ENCODE data around the gene SLC22A12.
A peak's percentile ranks its signal among the peaks of the same experiment; 100 is the strongest.

The SLC22A12 gene

DNA sequence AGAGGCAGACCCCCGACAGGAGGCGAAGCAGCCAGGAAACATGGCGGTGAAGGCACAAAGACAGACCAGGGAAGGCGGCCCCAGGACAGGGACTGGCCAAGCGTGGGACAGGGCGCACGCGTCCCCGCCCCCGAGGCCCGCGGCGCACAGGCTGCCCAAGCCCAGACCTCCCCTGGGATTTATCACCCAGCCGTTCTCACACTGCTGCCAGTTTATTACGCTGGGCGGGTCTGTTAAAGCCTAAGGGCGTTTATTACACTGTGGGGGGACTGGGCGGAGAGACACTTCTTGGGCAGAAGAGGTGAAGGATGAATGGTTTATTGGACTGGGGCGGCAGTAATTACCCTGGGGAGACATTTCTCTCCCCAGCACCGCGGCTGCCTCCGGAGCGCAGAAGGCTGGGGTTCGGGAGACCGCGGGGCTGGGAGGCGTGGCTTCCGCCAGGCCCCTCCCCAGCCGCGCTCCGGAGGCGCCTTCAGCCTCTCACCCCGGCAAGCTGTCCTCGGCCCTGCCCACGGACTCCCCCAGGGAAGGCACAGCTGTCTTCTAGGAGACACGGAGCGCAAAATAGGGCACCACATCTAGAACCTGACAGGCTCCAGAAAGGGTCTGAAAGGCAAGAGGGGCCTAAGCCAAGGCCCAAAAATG, 47.1 kb downstream of the SLC22A12 start:
- peak in 14 of 42 donors; percentile 31 to 70 (median 48) for DNase-seq
- intact Hi-C loops (cut with DNase I), result no loop called here

DNA sequence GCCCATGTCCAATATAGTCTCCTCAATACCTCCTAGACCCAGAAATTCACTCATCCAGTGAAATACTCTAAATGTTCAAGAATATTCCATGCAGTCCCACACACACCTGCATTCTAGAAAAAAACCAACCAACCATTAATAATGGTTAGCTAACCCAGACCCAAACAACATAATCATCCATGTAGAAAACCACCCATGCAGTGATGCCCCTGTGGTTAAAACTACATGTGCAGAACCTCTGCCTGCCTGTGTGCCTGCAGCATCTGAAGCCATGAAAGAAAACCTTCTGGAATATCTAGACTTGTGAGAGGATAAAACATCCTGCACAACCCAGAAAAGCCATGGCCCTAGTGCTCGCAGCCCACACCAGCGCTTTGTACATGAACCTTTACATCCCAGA, 47.8 kb downstream of the SLC22A12 start:
- intact Hi-C loops (cut with DNase I), result no loop called here
- DNase-seq, result no peak

DNA sequence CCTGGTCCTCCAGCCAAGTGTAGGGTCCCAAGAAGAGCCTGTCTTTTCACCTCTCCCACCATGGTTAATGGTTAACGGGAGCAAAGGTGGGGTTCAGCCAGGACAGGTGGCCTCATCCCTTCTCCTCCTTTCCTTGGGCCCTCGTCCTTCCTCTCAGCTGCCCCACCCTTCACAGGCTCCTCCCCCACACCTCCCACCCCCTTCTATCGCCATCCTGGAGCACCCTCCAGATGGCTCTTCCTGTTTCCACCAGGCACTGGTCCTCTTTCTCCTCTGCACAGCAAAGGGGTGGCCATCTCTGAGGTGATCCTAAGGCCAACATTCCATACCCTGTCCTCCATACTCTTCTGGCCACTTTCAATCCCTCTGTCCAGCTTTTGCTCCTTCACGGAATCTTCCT, 48.9 kb downstream of the SLC22A12 start:
- intact Hi-C loops (cut with DNase I), result no loop called here
- DNase-seq, result no peak

DNA sequence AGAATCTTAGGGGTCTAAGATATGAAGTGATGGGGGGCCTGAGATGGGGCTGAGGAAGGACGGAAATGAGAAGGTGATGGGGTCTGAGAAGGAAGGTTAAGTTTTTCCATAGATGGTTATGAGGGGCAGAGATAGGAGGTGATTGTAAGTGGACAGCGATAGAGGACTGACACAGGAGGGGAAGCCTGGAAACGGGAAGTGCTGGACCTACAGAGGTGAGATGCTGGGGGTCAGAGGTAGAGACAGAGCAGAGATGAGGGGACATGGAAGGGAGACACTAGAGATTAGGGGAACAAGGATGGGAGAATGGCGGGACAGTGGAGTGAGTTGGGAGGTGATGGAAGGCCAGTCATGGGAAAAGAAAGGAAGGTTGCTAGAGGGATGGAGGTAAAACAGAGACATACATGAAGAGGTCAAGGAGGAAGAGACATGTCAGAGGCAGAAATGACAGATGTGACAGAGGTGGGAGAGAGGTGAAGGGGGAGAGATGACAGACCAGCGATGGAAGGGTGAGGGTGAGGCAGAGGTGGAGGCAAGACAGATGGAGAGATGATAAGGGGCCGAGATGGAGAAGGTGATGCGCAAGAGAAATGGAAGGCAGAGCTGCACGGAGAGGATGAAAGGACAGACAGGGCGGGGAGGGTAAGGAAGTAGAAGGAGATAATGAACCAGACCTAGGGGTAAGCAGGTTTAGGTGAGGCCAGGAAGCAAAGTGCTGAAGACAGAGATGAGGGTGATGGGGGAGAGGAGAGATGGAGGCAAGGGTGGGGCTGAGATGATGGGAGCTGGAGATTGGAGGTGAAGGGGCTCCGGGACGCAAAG, 50.8 kb downstream of the SLC22A12 start:
- DNase-seq, result no peak
- intact Hi-C loops (cut with DNase I), result no loop called here

DNA sequence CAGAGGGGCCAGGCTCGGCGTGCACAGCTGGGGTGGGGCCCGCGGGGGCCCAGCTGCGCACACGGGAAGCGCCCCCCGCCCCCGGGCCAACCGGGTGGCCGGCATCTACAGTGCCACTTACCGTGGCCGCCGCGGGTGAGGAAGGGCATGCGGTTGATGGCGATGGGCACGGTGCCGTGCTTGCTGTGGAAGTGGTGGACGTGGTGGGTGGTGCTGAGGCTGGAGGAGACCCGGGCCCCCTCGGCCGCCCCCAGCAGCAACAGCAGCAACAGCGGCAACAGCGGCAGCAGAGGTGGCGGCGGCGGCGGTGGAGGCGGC, 51.4 kb downstream of the SLC22A12 start:
- DNase-seq, result no peak
- intact Hi-C loops (cut with DNase I), result no loop called here

DNA sequence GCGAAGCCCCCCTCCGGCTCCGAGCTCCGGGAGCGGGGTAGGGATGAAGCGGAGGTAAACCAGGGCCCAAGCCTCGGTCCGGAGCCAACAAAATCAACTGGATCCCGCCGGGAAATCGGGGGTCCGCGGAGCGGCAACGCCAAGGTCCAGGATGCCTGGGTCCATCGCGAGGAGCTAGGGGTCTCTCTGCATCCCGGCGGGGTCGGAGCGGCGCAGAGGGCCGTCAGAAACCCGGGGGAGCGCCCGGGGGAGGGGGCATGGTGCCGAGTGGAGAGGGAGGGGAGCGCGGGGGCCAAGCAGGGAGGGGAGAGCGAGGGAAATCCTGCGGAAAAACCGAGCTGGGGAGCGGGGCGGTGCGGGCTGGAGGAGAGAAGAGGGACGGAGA, 51.8 kb downstream of the SLC22A12 start:
- no peak for DNase-seq
- intact Hi-C loops (cut with DNase I), result no loop called here

DNA sequence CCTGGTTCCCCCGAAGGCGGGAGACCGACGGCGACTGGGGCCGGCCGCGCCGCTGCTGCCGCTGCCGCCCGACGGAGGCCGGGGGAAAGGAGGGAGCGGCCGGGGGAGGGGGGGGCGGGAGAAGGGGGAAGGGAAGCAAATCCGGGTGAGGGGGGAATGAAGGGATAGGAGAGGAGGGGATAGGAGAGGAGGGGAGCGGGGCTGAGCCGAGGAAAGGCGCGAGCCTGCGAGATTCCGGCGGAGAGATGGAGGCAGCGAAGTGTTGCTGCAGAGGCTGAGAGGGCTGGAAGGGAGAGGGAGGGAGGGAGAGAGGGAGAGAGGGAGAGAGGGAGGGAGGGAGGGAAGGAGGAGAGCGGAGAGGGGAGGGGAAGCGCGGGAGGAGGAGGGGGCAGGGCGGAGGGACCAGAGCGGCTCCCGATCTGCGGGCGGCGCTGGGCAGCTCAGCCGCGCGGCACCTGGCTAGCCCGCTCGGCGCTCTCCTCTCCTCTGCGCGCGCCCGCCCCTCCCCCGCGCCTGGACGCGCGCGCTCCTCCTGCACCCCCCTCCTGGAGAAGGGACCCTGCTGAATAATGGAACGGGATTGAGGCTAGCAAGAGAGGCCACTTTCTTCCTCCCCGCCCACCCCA, 52.3 kb downstream of the SLC22A12 start:
- intact Hi-C loops (cut with DNase I), result no loop called here
- DNase-seq, result peak in 34 of 42 donors; percentile 28 to 86 (median 66)

DNA sequence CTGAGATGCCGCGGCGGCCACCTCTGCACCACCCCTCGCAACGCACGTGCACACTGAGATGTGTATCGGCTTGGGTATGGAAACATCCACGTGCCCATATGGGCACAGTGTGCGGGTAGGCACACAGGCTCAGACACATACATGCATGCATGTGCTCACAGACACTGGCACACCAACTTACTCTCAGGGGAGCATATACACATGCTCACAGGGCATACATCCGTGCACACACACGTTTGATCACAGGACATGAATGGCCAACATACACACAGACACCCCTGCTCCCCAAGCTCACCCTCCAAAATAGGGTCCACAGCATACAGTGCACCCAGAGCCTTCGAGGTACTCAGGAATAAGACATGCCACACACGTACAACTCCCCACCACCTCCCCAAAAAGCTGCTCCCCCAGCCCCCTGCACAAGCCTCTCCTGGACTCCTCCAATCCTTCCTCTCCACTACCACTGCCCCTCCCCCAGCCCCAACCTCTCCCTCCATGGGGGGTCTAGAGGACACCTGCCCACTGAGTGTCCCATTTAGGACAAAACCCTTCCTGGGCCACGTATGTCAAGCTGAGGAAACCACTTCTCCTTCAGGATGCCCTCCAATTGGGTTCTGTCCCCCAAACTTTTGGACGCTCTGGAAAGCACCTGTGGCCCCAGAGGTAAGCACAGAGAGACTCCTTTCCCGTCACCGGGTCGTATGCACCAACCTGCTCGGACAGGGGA, 53.1 kb downstream of the SLC22A12 start:
- DNase-seq, result no peak
- intact Hi-C loops (cut with DNase I), result no loop called here

DNA sequence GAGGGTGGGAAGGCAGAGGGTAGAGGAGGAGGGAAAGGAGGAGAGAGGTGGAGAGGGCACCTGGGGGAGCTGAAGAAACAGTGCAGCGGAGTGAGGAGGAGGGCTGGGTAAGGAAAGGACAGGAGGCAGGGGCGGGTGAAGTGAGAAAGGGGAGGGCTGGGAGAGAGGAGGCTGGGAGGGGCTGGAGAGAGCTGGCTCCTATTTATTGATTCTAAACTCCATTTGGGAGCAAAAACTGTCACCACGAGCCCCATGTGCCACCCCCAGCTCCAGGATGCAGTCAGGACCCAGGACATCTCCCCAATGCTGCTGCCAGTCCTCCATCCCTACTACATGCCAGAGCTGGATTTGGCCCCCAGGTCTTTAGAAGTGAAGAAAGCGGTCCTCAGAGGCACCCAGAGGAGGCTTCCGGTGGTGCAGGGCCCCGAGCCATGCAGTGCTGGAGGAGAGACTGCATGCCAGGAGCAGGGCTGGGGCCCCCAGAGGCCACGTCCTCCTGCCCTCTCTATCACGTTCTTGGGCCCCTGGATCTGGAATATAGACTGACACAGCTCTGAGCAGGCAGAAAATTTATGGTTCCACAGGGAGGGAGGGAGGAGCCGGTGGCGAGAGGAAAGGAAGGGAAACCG, 53.7 kb downstream of the SLC22A12 start:
- peak in 8 of 42 donors; percentile 26 to 73 (median 50) for DNase-seq
- intact Hi-C loops (cut with DNase I), result no loop called here

DNA sequence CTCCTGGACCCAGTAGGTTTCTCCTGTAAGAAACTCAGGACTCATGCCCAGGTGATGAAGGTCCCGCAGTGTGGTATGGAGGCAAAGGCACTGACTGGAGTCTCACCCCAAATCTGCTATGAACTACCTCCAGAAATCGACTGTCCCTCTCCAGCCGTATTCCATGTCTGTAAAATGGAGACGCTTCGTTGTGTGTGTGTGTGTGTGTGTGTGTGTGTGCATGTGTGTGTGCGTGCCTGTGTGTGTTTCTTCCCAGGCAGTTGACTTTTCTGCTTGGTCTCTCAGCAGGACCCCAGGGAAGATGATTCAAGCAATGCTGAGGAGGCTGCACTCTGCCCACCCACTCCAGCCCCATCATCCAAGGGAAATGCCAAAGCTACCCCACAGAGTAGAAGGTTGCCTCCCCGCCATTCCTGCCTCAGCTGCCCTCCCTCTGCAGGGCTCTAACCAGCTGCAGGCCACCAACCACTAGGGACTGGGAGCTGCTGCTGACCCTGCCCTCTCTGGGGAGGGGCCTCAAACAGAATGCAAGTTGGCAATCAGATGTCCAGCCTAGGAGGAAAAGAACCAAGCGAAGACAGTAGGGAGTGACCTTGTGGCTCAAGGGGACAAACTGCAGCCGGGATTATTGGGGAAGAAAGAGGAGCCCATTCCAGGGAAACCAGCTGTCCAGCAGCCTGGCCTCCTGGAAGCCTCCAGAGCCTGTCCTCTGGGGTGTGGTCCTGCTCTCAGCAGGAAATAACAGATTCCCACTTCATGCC, 56.2 kb downstream of the SLC22A12 start:
- intact Hi-C loops (cut with DNase I), result no loop called here
- no peak for DNase-seq

DNA sequence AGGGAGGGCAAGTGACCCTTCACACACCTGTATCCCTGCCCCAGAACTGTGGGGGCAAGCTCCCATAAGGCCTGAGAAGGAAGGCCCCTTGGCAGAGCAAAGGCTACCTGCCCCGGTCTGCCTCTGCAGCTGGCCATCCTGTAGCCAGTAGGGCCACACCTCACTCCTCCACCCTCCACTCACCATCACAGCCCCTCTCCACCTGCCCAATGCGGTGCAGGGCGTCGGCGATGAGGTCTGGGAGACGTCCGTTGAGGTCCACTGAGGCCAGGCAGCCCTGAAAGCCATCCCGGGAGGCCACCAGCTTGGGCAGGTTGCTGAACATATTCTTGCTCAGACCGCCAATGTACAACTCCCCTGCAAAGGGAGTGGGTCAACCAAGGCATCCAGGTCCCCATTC, 57.5 kb downstream of the SLC22A12 start:
- DNase-seq, result no peak
- intact Hi-C loops (cut with DNase I), result no loop called here

DNA sequence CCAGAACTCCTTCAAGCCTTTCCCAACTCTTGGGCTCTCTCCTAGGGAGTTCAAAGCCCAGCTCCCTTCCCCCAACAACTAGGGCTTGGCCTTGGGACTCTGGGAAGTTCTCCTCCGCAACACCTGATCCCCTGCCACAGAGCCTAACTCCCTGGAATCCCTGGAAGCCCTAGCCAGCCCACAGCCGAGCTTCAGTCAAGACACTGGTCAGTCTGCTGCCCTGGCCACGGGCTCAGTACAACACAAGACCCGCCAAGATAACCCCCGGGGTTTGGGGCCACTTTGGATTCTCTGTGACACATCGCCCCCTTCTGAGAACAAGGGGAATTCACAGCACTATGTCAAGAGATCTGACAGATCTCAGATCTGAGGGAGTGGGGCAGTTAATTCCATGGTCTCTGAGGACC, 58.3 kb downstream of the SLC22A12 start:
- intact Hi-C loops (cut with DNase I), result no loop called here
- DNase-seq, result peak in 2 of 42 donors; percentile 31 to 56

DNA sequence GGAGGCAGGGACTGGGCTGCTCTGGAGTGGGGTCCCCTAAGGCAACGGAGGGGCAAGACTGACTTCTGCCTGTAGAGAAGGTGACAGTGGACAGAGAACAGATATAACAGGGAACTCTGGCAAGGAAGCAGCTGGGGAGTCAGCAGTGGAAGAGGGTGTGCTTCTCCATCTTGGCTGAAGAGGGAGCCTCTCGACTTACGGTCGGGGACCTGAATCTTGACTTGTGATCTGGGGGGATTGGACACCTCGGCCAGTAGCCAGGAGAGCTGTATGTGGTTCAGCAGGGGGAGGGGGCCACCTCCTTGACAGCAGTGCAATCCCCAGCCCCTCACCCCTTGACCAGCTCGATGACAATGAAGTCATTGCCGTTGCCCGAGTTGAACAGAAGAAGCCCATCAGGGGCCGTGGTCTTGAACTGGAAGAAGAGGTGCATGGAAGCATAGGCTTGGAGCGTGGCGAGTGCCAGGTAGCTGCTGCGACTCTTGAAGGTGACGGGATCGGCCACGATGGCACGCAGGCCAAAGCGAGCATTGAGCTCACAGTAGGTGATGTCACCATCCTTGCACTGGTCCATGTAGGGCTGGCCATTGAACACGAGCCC, 60.0 kb downstream of the SLC22A12 start:
- DNase-seq, result peak in 15 of 42 donors; percentile 38 to 70 (median 54)
- intact Hi-C loops (cut with DNase I), result loop anchor here (5.0 to 10.0 kb wide), 2 partner anchors 36 to 74 kb away; partner anchors contain the start of gene NRXN2
